PC-3 (cell line): ENCODE results near the gene TUBB4A.

Experiments used
- EZH2 ChIP-seq: fragments of 300-600 bp; sonication (generic); IDR thresholded peaks from one replicate; pipeline ENCODE4 v1.6.1; 2017; ENCODE audit warnings: antibody characterized with exemption, mild to moderate bottlenecking, low read length; ENCODE audit not compliant: unreplicated experiment
- TF ChIP-seq, protein P1 (sequence below): fragments of 300-600 bp; sonication (generic); conservative IDR thresholded peaks from 2 replicates; pipeline ENCODE4 v1.5.1; 2017; ENCODE audit warnings: antibody characterized with exemption, low read depth, mild to moderate bottlenecking, low read length

- TF ChIP-seq, protein P1, sequence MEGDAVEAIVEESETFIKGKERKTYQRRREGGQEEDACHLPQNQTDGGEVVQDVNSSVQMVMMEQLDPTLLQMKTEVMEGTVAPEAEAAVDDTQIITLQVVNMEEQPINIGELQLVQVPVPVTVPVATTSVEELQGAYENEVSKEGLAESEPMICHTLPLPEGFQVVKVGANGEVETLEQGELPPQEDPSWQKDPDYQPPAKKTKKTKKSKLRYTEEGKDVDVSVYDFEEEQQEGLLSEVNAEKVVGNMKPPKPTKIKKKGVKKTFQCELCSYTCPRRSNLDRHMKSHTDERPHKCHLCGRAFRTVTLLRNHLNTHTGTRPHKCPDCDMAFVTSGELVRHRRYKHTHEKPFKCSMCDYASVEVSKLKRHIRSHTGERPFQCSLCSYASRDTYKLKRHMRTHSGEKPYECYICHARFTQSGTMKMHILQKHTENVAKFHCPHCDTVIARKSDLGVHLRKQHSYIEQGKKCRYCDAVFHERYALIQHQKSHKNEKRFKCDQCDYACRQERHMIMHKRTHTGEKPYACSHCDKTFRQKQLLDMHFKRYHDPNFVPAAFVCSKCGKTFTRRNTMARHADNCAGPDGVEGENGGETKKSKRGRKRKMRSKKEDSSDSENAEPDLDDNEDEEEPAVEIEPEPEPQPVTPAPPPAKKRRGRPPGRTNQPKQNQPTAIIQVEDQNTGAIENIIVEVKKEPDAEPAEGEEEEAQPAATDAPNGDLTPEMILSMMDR: no peak
- TF ChIP-seq EZH2: no peak
Measured at GRCh38 chr19:6450166-6450565, 51.9 kb downstream of the TUBB4A start.
